GM10847 (cell line): ENCODE measurements around the gene DPP7.

Source experiments
- POLR2A ChIP-seq: IDR thresholded peaks from 2 replicates; pipeline ENCODE4 v1.6.1; 2011; ENCODE audit not compliant: insufficient read length; ENCODE audit errors: extremely low read depth

DPP7 gene

DNA sequence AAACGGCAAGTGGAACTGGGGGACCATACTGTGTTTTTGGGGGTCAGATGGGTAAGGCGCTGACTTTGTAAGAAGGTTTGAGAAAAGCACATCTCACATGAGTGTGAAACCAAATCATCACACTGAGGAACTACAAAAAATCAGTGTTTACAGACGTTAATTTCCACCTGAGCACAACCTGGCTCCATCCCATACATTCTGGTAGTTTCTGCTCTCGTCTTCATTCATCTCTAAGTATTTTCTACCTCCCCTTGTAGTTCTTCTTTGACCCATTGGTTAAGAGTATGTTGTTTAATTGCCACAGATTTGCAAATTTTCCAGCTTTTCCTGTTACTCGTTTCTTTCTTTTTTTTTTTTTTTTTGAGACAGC, 8.9 kb upstream of the DPP7 start:
- TF ChIP-seq POLR2A, result no peak

DNA sequence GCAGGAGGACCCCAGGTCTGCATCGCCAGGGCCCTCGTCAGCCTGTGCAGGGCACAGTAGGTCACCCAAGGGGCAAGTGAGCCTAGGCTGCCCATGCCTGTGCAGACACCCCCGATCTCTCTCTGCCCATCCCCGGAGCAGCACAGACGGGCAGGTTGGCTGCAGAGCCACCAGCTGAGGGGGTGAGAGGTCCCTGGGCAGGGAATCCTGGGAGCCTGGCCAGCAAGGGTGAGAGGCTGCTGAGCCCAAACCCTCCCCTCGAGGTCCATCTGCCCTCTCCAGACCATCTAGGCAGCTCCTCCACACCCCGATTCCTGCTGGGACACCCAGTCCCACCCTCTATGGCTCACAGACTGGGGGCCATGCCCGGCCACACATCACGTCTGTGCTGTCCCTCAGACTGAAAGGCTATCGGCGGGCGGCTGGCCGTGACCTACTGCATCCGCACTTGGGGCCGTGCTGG, 2.8 kb upstream of the DPP7 start:
- no peak for TF ChIP-seq POLR2A

DNA sequence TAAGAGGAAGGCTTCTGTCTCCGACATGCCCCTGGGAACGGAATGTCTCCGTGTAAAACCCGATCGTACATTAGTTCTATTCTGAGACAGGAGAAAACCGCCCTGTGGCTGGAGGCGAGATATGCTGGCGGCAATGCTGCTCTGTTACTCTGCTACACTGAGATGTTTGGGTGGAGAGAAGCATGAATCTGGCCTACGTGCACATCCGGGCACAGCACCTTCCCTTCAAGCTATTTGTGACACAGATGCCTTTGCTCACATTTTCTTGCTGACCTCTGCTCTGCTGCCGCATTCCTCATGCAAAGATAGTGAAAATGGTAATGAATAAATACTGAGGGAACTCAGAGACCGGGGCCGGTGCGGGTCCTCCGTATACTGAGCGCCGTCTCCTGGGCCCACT, 2.2 kb upstream of the DPP7 start:
- no peak for TF ChIP-seq POLR2A

DNA sequence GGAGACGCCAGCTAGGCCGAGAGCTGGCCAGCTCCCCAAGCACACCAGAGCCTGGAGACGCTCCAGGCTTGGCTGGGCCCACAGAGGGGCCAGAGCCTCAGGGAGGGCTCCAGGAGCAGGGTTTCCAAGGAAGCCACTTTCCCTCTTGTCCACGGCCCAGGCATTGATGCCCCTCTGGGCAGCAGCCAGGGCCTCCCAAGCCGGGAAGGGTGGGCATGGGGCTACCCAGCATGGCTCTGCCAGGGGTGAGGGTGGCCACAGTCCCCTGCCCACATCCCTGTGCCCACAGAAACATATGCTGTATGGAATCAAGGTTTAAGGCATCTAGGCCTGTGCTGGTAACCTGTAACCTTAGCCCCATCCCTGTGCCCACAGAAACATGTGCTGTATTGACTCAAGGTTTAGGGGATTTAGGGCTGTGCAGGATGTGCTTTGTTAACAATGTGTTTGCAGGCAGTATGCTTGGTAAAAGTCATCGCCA, 1.5 kb upstream of the DPP7 start:
- no peak for TF ChIP-seq POLR2A

DNA sequence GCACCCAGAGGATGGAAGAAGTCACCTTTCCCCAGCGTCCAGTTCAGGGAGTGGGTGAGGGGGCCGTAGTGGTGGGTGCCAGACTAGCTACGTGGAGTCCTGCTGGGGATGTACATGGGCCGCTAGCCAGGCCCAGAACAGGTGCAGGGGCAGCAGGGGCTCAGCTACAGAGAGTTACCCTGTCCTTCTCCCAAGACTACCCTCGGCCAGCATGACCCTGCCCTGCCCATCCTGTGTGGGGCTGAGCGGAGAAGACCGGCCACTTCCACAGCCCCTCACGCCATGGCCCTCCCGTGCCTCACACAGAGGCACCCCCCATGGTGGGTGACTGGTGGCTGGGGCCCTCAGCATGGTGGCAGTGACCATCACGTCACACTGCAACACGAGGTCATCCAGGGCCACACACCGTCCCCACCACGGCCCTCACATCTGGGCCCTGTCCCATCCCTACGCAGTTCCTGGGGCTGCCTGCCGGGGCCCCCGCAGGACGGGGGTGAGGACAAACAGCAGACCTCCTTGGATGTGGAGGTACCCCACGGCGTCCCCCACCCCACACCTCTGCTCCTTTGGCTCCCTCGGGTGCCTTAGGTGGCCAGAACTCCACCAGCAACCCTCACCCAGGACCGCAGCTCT, 977 bp upstream of the DPP7 start:
- no peak for TF ChIP-seq POLR2A

DNA sequence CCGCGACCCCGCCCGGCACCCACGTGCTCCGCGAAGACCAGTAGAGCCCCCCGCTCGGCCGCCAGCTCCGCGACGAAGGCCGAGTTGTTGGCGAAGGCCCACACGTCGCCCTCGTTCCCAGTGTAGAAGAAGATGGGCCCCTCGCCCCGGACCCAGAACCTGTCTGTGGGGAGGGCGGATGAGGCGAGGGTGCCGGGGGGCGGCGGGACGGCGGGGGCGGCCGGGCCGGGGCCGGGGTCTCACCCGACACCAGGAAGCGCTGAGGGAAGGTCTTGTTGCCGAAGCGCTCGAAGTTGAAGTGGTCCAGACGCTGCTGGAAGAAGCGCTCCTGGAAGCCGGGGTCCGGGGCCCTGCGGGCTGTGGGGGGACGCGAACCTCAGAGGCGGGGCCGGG, 317 bp downstream of the DPP7 start:
- no peak for TF ChIP-seq POLR2A

DNA sequence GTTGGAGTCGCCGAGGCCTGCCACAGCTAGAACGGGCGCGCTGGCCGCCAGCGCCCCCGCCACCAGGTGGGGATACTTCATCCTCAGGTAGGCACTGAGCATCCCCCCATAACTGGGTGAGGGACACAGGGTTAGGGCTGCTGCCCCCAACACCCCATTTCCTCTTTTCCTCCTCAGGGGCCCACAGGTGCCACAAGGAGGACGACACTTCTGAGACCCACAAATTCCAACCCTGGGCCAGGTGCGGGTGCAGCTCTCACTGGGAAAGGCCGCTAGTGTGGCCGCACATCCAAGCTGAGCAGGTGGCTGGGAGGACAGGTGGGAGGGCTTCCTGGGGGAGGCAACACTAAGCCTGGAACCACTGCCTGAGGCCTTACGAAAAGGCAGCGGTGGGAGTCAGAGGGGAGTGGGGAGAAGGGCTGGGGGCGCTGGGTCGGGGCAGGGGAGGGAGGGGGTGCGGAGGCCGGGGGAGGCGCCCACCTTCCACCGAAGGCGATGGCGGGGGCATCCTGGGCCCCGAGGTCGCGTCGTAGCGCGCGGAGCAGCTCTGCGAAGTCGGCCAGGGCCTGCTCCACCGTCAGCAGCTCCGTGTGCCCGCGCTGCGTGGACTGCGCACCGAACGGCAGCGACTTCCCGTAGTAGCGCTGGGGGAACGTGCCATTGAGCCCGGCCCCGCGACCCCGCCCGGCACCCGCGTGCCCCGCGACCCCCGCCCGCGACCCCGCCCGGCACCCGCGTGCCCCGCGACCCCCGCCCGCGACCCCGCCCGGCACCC, 961 bp downstream of the DPP7 start:
- TF ChIP-seq POLR2A, result no peak

DNA sequence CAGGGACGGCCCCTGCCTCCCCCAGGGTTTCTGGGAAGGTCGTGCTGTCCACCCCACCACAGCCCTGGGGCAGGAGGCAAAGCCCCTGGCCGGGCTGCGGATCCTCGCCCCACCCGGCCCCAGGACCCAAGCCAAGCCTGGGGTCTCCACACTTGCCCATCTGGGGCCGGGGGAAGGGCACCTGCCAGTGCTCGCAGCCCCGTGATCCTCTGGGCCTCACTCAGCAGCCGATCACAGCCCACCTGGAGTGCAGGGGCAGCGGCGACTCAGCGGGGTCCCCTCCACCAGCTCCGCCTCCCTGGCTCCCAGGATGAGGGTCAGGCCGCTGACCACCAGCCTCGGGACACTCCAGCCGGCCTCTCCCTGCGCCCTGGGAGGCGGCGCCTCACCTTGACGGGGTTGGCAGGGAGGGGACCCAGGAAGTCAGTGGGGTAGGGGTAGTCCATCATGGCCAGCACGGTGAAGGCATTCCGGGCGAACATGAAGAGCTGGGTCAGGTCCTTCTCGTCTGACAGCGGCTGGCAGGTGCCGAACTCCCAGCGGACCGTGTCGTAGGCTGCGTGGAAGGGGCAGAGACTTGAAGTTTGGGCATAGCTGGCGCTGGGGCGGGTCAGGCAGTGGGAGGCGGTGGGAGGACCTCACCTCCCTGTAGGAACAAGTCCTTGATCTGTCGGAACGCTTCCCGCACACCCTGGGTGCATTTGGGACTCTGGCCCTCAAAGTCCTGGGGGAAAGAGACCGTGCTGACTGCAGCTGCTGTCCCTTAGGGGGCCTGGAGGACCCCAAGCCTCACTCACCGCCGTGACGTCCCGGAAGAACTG, 1.8 kb downstream of the DPP7 start:
- TF ChIP-seq POLR2A, result no peak

DNA sequence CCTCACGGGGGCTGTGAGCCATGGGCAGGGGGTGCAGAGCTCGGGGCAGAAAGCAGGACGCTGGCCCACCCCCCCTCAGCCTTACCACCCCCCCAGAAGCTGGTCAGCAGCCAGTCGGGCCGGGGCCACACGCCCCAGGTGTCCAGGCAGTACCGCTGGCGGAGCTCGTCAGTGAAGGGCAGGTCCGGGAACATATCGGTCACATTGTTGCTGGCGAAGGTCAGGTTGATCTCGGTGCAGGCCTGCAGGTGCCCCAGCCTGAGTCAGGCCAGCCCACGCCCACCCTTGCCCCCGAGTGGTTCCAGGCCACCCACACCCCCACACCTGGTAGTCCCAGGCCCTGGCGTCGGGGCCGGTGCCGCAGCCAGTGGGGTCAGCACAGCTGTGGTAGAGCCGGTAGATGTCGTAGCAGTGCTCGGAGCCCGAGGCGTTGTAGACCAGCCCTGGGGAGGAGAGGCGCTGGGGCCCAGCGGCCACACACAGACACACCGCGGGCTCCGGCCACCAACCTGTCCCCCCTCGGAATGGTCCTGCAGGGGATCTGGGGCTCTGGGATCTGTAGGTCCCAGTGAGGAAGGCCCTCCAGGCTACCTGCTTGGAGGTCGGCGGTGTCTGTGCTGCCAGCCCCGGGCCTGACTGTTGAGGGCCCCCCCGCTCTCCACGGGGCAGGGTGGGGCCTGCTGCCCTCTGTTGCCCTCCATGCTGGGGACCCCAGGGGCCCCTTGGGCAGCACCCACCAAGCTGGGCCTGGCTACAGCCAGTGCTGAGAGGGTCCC, 2.6 kb downstream of the DPP7 start:
- TF ChIP-seq POLR2A, result no peak

DNA sequence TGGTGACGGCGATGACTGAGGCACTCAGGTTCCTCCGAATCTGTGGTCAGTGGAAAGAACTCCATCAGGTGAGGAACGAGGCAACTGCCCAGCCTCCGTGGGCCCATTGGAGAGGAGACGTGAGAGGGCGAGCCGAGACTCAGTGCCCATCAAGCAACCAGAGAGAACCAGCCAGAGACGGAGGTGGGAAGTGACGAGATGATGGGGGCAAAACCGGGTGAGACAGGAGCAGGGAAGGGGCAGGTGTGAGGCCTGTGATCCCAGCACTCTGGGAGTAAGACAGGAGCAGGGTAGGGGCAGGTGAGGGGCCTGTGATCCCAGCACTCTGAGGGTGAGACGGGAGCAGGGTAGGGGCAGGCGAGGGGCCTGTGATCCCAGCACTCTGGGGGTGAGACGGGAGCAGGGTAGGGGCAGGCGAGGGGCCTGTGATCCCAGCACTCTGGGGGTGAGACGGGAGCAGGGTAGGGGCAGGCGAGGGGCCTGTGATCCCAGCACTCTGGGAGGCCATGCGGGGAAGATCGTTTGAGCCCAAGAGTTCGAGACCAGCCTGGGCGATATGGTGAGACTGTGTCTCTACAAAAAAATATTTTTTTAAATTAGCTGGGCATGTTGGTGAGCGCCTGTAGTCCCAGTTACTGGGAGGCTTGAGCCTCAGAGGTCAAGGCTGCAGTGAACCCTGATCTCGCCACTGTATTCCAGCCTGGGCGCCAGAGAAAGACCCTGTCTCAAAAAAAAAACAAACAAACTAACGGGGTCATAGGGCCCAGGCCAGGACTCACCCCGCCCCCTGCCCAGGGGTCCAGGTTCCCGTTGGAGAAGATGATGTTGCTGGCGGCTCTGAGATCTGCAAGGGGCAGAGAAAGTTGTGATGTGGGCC, 3.4 kb downstream of the DPP7 start:
- TF ChIP-seq POLR2A, result no peak

DNA sequence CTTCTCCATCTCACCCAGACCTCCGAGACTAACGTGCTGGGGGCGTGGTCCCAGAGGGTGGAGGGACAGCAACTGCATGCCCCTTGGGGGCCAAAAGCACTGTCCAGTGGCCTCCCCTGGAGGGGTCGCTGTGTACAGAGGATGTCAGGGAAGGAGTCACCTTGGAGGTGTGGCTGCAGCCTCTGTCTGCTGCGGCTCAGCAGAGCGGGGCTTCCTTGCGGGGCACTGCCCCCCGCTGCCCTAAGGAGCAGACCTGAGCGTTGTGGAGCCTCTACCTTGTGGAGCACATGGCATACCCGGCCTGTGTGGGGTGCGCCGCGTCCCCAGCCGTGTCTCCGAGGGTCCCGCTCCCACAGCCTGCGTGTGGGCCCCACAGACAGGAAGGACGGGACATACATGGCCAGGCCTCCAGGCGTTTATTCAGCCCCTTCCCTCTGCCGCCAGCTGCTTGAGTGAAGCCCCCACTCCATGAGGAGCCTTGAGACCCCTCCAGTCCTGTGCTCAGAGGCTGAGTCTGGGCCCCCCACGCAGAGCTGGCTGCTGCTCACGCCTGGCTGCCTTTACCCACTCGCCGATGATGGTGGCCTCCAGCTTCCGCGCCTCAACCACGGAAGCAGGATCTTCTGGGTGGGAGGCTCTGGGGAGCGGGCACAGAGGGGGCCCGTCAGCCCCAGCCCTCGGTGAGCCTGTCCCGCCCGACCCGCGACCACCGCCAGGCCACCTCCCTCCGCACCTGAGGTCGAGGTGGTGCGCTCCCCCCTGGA, 4.2 kb downstream of the DPP7 start:
- no peak for TF ChIP-seq POLR2A

DNA sequence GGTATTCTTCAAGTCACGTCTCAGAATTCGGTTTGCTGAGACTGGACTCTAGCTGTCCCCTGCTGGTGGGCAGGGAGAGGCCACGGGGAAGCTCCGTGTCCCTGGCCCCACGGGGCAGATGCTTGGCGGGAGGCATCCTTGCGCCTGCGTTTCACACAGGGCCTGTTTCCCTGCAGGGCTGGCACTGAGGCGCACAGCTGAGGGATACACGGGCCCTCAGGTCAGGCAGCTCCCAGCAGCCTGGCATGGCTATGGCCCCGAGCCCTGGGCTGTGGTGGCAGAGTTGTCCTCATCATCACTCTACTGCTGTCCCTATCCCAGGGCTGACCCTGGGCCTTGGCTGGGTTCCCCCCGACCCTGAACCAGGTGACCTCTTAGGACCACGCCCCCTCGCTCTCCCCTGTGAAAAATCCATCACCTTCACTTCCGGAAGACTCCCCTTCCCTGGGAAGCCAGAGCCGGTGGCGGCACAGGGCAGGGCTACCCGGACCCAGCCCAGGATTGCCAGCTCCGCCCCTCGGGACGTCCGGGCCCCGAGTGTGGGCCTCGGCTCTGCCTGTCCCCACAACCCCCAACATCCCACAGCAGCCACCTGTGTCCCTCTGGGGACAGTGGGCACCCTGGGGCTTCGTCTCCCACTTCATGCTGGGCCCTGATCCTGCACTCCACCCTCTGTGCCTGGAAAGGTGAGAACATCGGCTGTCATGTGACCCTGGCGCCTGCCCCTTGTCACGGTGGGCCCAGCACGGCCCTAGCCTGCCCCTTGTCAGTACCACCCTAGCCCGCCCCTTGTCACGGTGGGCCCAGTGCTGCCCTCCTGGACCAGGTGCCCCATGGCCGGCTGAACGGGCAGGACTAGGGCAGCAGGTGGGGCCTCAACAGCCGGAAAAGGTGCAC, 5.0 kb downstream of the DPP7 start:
- no peak for TF ChIP-seq POLR2A

DNA sequence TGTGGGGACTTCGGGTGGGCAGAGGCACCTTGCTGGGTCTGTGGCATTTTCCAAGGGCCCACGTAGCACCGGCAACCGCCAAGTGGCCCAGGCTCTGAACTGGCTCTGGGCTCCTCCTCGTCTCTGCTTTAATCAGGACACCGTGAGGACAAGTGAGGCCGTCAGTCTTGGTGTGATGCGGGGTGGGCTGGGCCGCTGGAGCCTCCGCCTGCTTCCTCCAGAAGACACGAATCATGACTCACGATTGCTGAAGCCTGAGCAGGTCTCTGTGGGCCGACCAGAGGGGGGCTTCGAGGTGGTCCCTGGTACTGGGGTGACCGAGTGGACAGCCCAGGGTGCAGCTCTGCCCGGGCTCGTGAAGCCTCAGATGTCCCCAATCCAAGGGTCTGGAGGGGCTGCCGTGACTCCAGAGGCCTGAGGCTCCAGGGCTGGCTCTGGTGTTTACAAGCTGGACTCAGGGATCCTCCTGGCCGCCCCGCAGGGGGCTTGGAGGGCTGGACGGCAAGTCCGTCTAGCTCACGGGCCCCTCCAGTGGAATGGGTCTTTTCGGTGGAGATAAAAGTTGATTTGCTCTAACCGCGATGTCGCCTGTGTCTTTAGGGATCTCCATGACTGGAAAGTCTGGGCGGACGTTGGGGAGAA, 5.8 kb downstream of the DPP7 start:
- TF ChIP-seq POLR2A, result no peak
